GM18520 (cell line): ENCODE results near the gene UGGT2.
A peak's percentile ranks its signal among the peaks of the same experiment; 100 is the strongest.
"Not testable (repeated sequence)": the region's sequence is repeated elsewhere in the genome, so short reads cannot be mapped to it uniquely, and the experiment has no call there.

Source experiments
- ATAC-seq: cut with Tn5 transposase; IDR thresholded peaks from one replicate; pipeline ENCODE4 v1.9.1; 2021; ENCODE audit not compliant: unreplicated experiment

The UGGT2 gene

DNA sequence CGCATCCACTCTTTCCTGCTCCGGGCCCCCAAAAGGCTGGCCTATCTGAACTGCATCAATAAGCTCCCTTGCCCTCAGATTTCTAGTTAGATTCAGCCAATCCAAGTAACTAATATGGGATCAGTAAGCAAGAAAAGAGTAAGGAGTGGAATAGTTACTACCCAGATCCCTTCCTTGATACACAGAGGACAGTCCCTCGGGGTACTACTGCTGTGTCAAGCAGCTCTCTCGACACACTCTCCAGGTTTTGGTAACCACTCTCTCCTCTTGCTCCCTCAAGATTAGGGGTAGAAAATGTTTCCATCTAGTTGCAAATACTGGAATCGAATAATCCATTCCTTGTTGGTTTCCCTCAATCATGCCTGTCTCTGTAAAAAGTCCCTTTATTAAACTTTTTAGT lies 65.4 kb downstream of the UGGT2 start:
- no peak for ATAC-seq

DNA sequence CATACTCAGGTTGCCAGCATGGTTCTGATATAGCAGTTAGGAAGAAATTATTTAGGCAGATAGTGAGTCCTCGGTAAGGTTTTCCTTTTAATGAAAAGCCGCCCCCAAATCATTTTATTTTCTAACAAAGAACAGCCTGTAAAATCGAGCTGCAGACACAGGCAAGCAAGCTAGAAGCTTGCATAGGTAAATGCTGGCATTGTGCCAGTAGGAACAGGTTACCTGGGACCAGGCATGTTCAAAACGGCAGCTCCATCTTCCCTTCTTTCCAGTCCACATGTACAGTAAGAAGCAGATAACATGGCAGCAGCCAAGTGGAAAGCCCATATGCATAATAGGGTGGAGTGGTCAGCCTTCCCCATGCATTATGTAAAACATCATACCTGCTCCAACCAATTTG lies 71.1 kb downstream of the UGGT2 start:
- ATAC-seq = no peak

DNA sequence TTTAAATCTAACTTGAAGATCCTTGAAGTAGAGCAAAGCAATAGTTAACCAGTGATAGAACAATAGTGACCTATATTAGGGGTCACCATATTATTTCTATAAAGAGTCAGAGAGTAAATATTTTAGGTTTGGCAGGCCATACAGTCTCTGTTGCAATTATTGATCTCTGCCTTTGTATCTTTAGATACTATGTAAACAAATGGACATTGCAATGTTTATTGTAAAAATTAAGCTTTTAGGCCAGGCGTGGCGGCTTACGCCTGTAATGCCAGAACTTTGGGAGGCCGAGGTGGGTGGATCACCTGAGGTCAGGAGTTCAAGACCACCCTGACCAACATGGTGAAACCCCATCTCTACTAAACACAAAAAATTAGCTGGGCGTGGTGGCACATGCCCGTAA lies 80.5 kb downstream of the UGGT2 start:
- ATAC-seq = not testable (repeated sequence)

DNA sequence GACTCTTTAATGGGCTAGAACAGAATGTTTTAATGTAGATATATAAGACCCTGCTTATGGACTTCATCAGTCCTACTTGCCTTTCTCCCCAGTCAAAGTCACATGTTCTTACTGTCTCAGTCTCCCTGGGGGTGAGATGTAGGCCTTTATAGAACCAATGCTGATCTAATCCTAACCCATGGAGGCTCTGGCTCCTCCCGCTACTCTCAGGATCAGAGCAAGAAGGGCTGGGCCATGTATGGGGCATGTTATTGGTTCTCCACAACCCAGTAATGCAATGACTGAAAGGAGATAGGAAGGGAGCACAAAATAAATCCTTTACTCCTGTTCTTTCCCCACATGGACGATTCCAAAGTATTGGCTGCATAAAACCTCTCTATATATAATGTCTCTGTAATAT lies 82.3 kb downstream of the UGGT2 start:
- no peak for ATAC-seq

DNA sequence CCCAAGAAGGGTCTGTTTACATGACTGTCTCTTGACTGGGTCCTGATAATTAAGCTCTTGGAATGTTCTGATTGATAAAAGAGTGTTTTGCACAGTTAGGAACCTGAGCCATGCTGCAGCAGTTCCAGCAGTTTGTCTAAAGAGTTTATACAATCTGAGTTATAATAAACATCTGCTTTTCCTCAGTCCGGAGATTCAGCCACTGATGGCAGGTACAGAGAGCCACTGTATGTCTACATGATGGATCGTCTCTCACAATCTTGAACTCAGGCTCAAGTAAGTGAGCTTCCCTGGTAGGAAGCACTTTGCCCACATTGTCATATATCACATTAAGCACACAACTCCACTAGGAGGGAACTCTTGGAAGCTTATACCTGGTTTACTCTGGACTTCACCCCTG lies 84.3 kb downstream of the UGGT2 start:
- no peak for ATAC-seq

DNA sequence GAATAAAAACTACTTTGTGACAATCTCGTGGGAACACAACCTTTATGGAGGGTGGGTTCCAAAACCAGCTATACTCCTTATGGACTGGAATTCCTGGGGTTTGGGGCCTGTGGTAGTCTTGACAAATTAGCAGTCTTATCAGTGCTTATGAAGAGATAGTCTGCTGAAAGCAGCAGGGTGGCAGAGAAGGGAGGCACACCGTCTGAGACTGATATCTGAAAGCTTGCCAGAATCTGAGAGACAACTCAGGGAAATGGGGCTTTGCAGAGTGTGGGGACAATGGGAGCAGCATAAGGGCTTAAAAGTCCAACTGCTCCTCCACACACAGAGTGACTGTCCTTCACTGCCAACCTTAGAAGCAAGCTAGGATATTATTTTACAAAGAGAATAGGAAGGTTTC lies 95.9 kb downstream of the UGGT2 start:
- no peak for ATAC-seq

DNA sequence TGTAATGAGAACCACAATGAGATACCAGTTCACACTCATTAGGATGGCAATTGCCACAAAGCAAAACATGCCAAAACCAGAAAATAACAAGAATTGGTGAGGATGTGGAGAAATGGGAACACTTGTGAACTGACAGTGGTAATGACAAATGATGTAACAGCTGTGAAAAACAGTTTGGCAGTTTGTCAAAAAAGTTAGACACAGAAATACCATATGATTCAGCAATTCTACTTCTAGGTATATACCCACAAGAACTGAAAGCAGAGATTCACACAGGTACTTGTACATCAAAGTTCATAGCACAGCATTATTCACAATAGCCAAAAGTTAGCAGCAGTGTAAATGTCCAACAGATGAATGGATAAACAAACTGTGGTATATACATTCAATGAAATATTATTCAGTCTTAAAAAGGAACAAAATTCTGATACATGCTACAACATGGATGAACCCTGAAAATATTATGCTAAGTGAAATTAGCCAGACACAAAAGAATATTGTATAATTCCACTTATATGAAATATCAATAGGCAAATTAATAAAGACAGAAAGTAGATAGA lies 96.5 kb downstream of the UGGT2 start:
- peak; percentile 58 for ATAC-seq

DNA sequence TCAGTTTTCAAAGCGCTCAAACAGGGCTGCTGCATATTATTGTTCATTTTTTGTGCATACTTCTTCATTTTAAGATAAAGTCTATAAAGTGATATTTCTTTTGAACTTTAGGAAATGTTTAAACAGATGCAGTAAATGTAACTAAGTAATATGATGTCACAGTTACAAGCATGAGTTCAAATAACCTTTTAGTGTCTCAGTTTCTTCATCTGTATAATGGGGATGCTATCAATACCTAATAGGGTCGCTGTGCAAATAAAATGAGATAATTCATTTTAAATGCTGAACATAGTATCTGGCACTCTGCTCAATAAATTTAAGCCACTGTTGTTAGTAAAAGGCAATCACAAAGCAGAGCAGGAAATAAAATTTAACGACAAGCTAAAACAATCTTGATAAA lies 97.5 kb downstream of the UGGT2 start:
- no peak for ATAC-seq

DNA sequence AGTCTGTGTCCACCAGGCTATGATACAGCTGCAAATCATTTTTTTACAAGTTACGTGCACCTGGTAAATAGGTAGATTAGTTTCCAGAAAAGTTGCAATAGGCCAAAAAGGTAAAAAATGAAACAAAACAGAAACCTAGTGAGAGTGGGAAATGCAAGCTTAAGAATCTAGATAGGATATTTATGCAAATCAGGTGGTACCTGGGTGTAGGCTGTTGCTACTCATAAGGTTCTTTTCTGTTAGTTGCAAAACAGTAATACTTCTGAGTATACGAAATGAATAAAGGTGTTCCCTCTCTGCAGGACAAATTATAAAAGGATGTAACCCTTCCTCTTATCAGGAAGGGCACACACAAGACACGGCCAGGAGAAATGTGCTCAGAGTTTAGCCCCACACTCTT lies 97.9 kb downstream of the UGGT2 start:
- peak; percentile 85 for ATAC-seq

DNA sequence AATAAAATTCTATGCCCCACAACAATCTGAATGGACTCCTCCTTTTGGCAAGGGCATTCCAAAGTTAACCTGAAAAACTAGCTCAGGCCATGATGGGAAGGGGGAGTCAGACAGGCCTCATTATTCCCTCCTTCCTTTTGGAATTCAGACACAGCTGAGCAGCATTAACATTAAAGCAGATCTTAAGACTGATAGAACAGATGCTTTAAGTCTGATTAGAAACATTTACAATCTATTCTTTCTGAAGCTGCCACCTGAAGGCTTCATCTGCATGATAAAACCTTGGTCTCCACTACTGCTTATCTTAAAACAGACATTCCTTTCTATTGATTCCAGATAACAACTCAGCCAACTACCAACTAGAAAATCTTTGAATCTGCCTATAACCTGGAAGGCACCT lies 98.9 kb downstream of the UGGT2 start:
- ATAC-seq = no peak

DNA sequence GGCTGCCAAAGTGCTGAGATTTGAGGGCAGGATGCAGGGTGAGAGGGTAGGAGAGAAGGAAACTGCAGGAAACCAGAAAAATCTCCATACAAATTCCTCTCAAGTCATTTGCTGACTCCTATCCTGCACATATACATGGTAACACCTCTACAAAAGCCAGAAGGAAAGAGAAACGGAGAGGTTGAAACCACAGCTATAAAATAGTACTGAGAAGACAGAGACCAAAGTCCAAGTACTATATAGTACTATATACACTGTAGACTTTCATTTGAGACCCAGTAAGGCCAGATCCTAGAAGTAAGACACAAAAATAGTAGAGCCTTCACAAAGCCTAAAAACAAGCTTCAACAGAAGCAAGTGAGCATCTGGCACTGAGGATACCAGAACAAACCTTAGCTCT lies 103.1 kb downstream of the UGGT2 start:
- ATAC-seq = no peak

DNA sequence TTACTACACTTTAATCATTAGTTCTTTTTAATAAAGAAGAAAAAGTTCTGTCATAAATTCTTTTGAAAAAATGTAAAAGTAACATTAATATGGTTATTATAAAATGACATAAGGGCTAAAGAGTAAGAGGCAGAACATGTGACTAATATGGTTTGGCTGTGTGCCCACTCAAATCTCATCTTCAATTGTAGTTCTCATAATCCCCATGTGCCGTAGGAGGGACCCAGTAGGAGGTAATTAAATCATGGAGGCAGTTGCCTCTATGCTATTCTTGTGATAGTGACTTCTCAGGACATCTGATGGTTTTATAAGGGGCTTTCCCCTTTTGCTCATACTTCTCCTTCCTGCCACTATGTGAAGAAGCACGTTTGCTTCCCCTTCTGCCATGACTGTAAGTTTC lies 104.5 kb downstream of the UGGT2 start:
- no peak for ATAC-seq

DNA sequence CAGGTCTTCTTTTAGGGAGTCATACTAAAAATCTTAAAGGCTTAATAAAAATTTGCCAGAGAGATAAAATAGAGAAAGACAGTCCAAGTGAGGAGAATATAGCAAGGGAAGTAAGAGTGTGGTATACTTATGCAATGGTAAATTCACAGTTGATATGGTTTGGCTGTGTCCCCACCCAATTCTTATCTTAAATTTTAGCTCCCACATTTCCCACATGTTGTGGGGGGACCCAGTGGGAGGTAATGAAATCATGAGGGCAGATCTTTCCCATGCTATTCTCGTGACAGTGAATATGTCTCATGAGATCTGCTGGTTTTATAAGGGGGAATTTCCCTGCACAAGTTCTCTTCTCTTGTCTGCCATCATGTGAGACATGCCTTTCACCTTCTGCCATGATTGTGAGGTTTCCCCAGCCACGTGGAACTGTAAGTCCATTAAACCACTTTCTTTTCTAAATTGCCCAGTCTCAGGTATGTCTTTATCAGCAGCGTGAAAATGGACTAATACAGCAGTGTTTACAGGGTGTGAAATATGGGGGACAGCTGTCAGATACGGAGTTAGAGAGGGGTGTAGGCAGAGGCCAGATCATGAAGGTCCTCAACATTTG lies 115.4 kb downstream of the UGGT2 start:
- no peak for ATAC-seq

DNA sequence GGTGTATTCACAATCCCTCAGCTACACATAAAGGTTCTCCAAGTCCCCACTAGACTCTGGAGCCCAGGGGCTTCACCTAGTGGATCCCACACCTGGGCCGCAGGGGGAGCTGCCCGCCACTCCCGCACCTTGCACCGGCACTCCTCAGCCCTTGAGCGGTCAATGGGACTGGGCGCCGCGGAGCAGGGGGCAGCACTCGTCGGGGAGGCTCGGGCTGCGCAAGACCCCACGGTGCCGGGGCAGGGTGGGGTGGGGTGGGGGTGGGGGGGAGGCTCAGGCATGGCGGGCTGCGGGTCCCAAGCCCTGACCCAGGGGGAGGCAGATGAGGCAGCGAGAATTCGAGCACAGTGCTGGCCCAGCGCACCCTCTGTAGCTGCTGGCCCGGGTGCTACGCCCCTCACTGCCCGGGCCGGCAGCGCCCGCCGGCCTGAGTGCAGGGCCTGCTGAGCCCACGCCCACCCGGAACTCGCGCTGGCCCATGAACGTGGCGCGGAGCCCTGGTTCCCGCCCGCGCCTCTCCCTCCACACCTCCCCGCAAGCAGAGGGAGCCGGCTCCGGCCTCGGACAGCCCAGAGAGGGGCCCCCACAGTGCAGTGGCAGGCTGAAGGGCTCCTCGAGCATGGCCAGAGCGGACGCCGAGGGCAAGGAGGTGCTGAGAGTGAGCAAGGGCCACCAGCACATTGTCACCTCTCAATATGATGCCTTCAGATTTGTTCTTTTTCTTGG lies 121.7 kb downstream of the UGGT2 start:
- no peak for ATAC-seq

DNA sequence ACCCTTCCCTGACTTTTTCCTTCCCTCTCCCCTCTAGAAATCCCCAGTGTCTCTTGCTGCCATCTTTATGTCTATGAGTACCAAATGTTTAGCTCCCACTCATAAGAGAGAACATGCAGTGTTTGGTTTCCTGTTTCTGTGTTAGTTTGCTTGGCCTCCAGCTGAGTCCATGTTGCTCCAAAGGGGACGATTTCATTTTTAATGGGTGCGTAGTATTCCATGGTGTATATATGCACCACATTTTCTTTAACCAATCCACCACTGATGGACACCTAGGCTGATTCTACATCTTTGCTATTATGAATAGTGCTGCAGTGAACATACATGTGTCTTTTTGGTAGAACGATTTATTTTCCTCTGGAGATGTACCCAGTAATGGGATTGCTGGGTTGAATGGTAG lies 123.8 kb downstream of the UGGT2 start:
- no peak for ATAC-seq

DNA sequence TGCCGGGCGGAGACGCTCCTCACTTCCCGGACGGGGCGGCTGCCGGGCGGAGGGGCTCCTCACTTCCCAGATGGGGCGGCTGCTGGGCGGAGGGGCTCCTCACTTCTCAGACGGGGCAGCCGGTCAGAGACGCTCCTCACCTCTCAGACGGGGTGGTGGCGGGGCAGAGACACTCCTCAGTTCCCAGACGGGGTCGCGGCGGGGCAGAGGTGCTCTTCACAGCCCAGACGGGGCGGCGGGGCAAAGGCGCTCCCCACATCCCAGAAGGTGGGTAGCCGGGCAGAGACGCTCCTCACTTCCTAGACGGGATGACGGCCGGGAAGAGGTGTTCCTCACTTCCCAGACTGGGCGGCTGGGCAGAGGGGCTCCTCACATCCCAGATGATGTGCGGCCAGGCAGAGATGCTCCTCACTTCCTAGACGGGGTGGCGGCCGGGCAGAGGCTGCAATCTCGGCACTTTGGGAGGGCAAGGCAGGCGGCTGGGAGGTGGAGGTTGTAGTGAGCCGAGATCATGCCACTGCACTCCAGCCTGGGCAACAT lies 124.8 kb downstream of the UGGT2 start:
- ATAC-seq = not testable (repeated sequence)

DNA sequence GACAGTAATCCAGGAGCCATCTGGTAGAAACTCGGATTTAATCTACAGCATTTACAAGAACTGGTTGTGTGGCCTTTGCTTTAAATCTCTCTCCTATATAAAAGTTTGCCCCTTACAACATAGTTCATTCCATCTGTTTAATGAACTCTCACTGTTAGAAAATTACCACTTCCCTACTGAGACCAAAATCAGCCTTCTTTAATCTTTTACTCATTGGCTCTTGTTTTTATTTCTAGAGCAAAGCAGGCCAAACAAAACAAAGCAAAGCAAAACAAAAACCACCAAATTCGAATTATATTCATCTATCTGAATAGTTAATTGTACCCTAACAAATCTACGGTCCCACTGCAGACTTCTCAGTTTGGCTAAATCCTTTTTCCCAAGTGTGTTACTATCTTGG lies 127.0 kb downstream of the UGGT2 start:
- no peak for ATAC-seq

DNA sequence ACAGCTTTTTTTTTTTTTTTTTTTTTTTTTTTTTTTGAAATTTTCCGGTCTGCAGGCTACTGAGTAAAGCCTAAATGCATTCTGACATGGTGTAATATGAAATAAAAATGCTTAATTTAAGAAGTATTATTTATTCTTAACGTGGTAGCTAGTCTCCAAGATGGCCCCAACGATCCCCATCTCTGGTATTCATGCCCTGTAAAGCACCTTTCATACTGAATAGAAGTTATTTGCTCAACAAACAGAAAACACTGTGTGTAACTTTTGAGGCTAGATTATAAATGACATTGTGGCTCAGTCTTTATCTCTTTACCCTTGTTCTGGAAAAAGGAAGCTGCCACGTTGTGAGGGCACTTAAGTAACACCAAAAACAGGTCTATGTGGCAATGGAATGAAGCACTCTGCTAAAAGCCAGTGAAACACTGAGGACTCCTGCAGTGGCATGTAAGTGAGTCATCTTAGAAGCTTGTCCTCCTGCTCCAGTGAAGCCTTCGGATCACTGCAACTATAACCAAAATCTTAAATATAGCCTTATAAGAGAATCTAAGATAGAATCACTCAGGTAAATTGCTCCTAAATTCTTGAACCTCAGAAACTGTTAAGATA lies 128.7 kb downstream of the UGGT2 start:
- no peak for ATAC-seq

DNA sequence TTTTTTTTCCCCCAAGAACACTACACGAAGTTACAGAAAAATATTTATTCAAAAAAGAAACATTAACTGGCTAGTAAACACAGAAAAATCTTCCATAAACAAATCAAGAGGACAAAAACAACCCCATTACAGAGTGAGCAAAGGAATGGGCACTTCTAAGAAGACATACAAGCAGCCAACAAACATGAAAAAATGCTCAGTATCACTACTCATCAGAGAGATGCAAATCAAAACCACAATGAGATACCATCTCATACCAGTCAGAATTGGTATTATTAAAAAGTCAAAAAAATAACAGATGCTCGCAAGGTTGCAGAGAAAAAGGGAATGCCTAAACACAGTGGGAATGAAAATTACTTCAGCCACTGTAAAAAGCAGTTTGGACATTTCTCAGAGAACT lies 131.7 kb downstream of the UGGT2 start:
- peak; percentile 78 for ATAC-seq

DNA sequence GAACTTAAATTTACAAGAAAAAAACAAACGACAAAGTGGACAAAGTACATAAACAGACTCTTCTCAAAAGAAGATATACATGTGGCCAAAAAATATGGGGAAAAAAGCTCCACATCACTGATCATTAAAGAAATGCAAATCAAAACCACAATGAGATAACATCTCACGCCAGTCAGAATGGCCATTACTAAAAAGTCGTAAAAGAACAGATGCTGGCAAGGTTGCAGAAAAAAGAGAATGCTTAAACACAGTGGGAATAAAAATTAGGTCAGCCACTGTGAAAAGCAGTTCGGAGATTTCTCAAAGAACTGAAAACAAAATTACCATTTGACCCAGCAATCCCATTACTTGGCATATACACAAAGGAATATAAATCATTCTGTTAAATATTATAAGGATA lies 132.7 kb downstream of the UGGT2 start:
- ATAC-seq = no peak

DNA sequence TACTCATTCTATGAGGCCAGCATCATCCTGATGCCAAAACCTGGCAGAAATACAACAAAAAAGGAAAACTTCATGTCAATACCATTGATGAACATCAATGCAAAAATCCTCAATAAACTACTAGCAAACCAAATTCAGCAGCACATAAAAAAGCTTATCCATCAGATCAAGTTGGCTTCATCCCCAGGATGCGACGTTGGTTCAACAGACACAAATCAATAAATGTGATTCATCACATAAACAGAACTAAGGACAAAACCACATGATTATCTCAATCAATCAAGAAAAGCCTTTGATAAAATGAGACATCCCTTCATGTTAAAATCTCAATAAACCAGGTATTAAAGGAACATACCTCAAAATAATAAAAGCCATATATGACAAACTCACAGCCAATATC lies 134.3 kb downstream of the UGGT2 start:
- no peak for ATAC-seq

DNA sequence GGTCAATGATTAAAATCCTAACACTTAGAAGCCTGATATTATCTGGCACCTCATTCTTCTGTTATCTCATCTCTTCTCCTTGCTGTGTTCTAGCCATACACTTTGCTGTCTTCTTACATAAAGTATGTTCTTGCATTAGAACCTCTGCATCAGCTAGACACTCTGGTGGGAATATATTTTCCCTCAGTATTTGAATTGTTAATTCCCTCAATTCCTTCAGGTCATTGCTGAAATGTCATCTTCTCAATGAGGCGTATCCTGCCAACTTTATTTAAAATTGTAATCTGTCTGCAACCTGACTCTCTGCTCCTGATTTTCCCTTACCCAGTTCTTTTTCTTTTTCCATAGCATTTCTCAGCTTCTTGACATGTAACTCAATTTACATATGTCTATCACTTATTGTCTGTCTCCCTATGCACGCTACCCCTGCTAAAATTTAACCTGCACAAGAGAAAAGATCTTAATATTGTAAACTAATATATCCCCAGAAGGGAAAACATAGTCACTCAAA lies 138.2 kb downstream of the UGGT2 start:
- no peak for ATAC-seq
